ENCODE results near the gene FAM135A. TPM values are rescaled to one million over a fixed set of nuclear protein-coding genes. Genes with fewer than 3 reads are reported as not detected.

FAM135A gene
- total and polyA plus RNA-seq, 10 of the 15 experiments (the other 5 are each of a cell fraction or from before 2014, with no cell fraction given) = 3.9 to 24.5 (median 13.7) TPM

DNA sequence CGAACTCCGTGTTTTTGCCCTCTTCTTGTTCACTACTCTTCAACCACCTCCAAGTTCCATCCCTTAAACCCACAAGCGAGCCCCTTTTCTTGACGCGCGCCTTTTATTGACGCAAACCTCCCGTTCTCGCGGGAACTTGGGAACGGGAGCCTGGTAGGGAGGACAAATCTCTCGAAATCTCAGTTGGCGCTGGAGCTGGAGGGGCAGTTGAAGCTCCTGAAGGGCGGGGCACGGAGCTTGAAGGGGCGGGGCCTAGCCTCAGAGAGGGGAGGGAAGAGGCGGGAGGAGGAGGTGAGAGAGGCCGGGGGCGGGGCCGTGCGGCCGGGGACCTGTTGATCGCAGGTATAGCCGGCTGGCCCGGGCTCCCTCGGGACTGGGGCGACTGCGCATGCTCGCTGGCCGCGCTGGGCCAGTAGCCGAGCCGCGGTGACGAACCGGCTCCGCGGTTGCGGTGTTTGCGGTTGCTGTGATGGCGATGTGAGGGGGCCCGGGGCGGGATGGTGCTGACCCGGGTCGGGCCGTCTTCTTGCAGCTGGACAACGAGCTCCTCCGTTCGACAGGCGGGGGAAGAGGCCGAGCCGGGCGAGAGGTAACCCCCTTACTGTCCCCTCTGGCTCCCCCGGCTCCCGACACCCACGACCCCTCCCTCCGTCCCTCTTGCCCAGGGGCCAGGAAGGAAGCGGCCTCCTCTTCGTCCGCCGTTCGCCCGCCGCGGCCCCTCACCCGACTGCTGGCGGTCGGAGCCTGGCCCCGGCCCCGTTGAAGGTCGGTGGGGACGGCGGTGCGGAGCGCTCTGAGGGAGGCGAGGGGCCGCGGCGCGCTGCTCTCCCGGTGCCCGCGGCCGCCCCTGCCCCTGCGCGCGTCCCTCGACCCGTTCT, at the start of gene FAM135A (continued):
- no peak for TF ChIP-seq NFYA (IDR thresholded peaks at IDR 0.05; ENCODE audit: borderline replicate concordance, low read depth, low read length)
- no peak for TF ChIP-seq ATF3 (IDR thresholded peaks at IDR 0.05; ENCODE audit: borderline replicate concordance, extremely low read depth, low read depth, low read length)
- TF ChIP-seq, protein P1, sequence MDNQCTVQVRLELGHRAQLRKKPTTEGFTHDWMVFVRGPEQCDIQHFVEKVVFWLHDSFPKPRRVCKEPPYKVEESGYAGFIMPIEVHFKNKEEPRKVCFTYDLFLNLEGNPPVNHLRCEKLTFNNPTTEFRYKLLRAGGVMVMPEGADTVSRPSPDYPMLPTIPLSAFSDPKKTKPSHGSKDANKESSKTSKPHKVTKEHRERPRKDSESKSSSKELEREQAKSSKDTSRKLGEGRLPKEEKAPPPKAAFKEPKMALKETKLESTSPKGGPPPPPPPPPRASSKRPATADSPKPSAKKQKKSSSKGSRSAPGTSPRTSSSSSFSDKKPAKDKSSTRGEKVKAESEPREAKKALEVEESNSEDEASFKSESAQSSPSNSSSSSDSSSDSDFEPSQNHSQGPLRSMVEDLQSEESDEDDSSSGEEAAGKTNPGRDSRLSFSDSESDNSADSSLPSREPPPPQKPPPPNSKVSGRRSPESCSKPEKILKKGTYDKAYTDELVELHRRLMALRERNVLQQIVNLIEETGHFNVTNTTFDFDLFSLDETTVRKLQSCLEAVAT (IDR thresholded peaks at IDR 0.05) = peak; percentile 78
- TF ChIP-seq EGR1 (IDR thresholded peaks at IDR 0.05; ENCODE audit: borderline replicate concordance in 1 of 2, low read depth in 2 of 2, low read length in 2 of 2) = no peak; a peak in 1 of 3 replicates
- TF ChIP-seq JUND (IDR thresholded peaks at IDR 0.05; ENCODE audit: low read depth, low read length) = no peak
- TF ChIP-seq TAF1 (IDR thresholded peaks at IDR 0.05; ENCODE audit: borderline replicate concordance, low read depth, low read length) = peak; percentile 92
- TF ChIP-seq ZNF384 (IDR thresholded peaks at IDR 0.05; ENCODE audit: borderline replicate concordance, low read depth, low read length) = no peak
- TF ChIP-seq YBX1 (IDR thresholded peaks at IDR 0.05) = no peak
- peak; percentile 81 for TF ChIP-seq POLR2AphosphoS2 (IDR thresholded peaks at IDR 0.05; ENCODE audit: low read depth, low read length)
- TF ChIP-seq SPI1 (IDR thresholded peaks at IDR 0.05; ENCODE audit: borderline replicate concordance, insufficient read depth, low read depth, low read length) = no peak
- TF ChIP-seq, protein P2, sequence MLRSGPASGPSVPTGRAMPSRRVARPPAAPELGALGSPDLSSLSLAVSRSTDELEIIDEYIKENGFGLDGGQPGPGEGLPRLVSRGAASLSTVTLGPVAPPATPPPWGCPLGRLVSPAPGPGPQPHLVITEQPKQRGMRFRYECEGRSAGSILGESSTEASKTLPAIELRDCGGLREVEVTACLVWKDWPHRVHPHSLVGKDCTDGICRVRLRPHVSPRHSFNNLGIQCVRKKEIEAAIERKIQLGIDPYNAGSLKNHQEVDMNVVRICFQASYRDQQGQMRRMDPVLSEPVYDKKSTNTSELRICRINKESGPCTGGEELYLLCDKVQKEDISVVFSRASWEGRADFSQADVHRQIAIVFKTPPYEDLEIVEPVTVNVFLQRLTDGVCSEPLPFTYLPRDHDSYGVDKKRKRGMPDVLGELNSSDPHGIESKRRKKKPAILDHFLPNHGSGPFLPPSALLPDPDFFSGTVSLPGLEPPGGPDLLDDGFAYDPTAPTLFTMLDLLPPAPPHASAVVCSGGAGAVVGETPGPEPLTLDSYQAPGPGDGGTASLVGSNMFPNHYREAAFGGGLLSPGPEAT (IDR thresholded peaks at IDR 0.05; ENCODE audit: low read depth) = peak; percentile 83; the same call in 1 of the 2 replicates
- no peak for TF ChIP-seq RAD21 (IDR thresholded peaks at IDR 0.05; ENCODE audit: insufficient read depth, low read depth, low read length)
- TF ChIP-seq TCF3 (IDR thresholded peaks at IDR 0.05; ENCODE audit: borderline replicate concordance, insufficient read depth, low read depth, low read length) = 0 out of 2 replicates have a peak, but pooled peaks have one; percentile 28
- TF ChIP-seq CHD4 (IDR thresholded peaks at IDR 0.05) = no peak
- no peak for TF ChIP-seq MYB (IDR thresholded peaks at IDR 0.05; ENCODE audit: borderline replicate concordance, low read depth, low read length)
- no peak for TF ChIP-seq ZNF274 (IDR thresholded peaks at IDR 0.05; ENCODE audit: insufficient read depth, insufficient read length)
- TF ChIP-seq SMAD5 (IDR thresholded peaks at IDR 0.05; ENCODE audit: low read depth) = peak; percentile 93
- no peak for TF ChIP-seq ZBTB4 (CRISPR knock-in tag; IDR thresholded peaks at IDR 0.05)
- no peak for TF ChIP-seq IRF3 (IDR thresholded peaks at IDR 0.05)
- no peak for TF ChIP-seq IKZF2 (IDR thresholded peaks at IDR 0.05)
- TF ChIP-seq HDAC6 (IDR thresholded peaks at IDR 0.05; ENCODE audit: unreplicated experiment) = peak; percentile 64

Data from GM12878 (cell line).